H9 (cell line): ENCODE measurements around the gene OAS1. TPM values are rescaled to one million over a fixed set of nuclear protein-coding genes. Genes with fewer than 3 reads are reported as not detected.
"Not testable (repeated sequence)": the region's sequence is repeated elsewhere in the genome, so short reads cannot be mapped to it uniquely, and the experiment has no call there.

ENCODE experiments used
- DNase-seq: peaks from one replicate; pipeline ENCODE4 v3.0.0-alpha.2; 2017
- H2AFZ ChIP-seq: one replicate; pipeline ENCODE4 v1.6.1; 2013; ENCODE audit warnings: mild to moderate bottlenecking, low read length, control low read depth, moderate library complexity
- H2AK5ac ChIP-seq: 2 replicates; pipeline ENCODE4 v1.6.1; 2013; ENCODE audit warnings: low read length, control low read depth, mixed read lengths; ENCODE audit not compliant: insufficient read length
- H2BK120ac ChIP-seq: one replicate; pipeline ENCODE4 v1.6.1; 2013; ENCODE audit warnings: low read depth, mild to moderate bottlenecking, low read length, control low read depth, inconsistent platforms; ENCODE audit not compliant: poor library complexity, severe bottlenecking
- H2BK12ac ChIP-seq: 2 replicates; pipeline ENCODE4 v1.6.1; 2013; ENCODE audit warnings: low read length, control low read depth, mixed read lengths, low read depth; ENCODE audit not compliant: insufficient read length
- H2BK15ac ChIP-seq: 2 replicates; pipeline ENCODE4 v1.6.1; 2013; ENCODE audit warnings: low read depth, low read length, control low read depth
- H2BK20ac ChIP-seq: one replicate; pipeline ENCODE4 v1.6.1; 2013; ENCODE audit warnings: low read depth, mild to moderate bottlenecking, low read length, control low read depth, inconsistent platforms; ENCODE audit not compliant: poor library complexity, severe bottlenecking
- H2BK5ac ChIP-seq: 2 replicates; pipeline ENCODE4 v1.6.1; 2013; ENCODE audit warnings: low read length, control low read depth, mixed read lengths; ENCODE audit not compliant: insufficient read length
- H3K14ac ChIP-seq: 2 replicates; pipeline ENCODE4 v1.6.1; 2013; ENCODE audit warnings: low read length, control low read depth; ENCODE audit not compliant: insufficient read depth
- H3K18ac ChIP-seq: 2 replicates; pipeline ENCODE4 v1.6.1; 2013; ENCODE audit warnings: low read depth, mild to moderate bottlenecking, mixed read lengths, low read length, control low read depth; ENCODE audit not compliant: insufficient read length
- H3K23ac ChIP-seq: 2 replicates; pipeline ENCODE4 v1.6.1; 2013; ENCODE audit warnings: low read length, control low read depth, mixed read lengths, low read depth; ENCODE audit not compliant: insufficient read length
- H3K23me2 ChIP-seq: 2 replicates; pipeline ENCODE4 v1.6.1; 2013; ENCODE audit warnings: low read depth, mild to moderate bottlenecking, mixed read lengths, low read length, control low read depth; ENCODE audit not compliant: insufficient read length, poor library complexity, severe bottlenecking
- H3K27ac ChIP-seq: 2 replicates; pipeline ENCODE4 v1.5.1; 2013; ENCODE audit warnings: low read length, control low read depth, mixed read lengths, low read depth; ENCODE audit not compliant: insufficient read length
- H3K27me3 ChIP-seq: 2 replicates; pipeline ENCODE4 v1.6.1; 2013; ENCODE audit warnings: low read length, control low read depth, inconsistent platforms; ENCODE audit not compliant: insufficient read depth
- H3K4ac ChIP-seq: 2 replicates; pipeline ENCODE4 v1.6.1; 2013; ENCODE audit warnings: low read depth, mild to moderate bottlenecking, control low read depth, inconsistent platforms, low read length, moderate library complexity
- H3K4me1 ChIP-seq: 2 replicates; pipeline ENCODE4 v1.6.1; 2013; ENCODE audit warnings: low read length, control low read depth, inconsistent platforms; ENCODE audit not compliant: insufficient read depth
- H3K4me2 ChIP-seq: 2 replicates; pipeline ENCODE4 v1.6.1; 2013; ENCODE audit warnings: low read length, control low read depth, mixed read lengths; ENCODE audit not compliant: insufficient read length, insufficient read depth
- H3K56ac ChIP-seq: 2 replicates; pipeline ENCODE4 v1.6.1; 2013; ENCODE audit warnings: low read depth, mild to moderate bottlenecking, mixed read lengths, low read length, control low read depth; ENCODE audit not compliant: insufficient read length
- H3K79me1 ChIP-seq: 2 replicates; pipeline ENCODE4 v1.6.1; 2013; ENCODE audit warnings: low read depth, mild to moderate bottlenecking, moderate library complexity, low read length, control low read depth, inconsistent platforms; ENCODE audit not compliant: insufficient read depth, poor library complexity, severe bottlenecking
- H3K79me2 ChIP-seq: 2 replicates; pipeline ENCODE4 v1.6.1; 2013; ENCODE audit warnings: low read length, control low read depth, inconsistent platforms; ENCODE audit not compliant: insufficient read depth
- H3K9ac ChIP-seq: 2 replicates; pipeline ENCODE4 v1.6.1; 2013; ENCODE audit warnings: low read length, control low read depth, mixed read lengths; ENCODE audit not compliant: insufficient read length; ENCODE audit errors: extremely low read depth
- H3K9me3 ChIP-seq: one replicate; pipeline ENCODE4 v1.6.1; 2013; ENCODE audit warnings: low read depth, low read length, inconsistent platforms; ENCODE audit not compliant: control insufficient read depth
- H3T11ph ChIP-seq: one replicate; pipeline ENCODE4 v1.6.1; 2013; ENCODE audit warnings: mild to moderate bottlenecking, low read length, control low read depth, inconsistent platforms
- H4K20me1 ChIP-seq: one replicate; pipeline ENCODE4 v1.6.1; 2013; ENCODE audit not compliant: control insufficient read depth, insufficient read length, insufficient read depth
- H4K5ac ChIP-seq: 2 replicates; pipeline ENCODE4 v1.6.1; 2013; ENCODE audit warnings: low read depth, mild to moderate bottlenecking, mixed read lengths, low read length, control low read depth; ENCODE audit not compliant: insufficient read length
- H4K8ac ChIP-seq: replicated peaks from 2 replicates; pipeline ENCODE4 v1.6.1; 2013; ENCODE audit warnings: low read length, control low read depth, mixed read lengths, low read depth; ENCODE audit not compliant: insufficient read length
- H4K91ac ChIP-seq: 2 replicates; pipeline ENCODE4 v1.6.1; 2013; ENCODE audit warnings: low read depth, mild to moderate bottlenecking, moderate library complexity, mixed read lengths, low read length, control low read depth; ENCODE audit not compliant: insufficient read length
- H3K27ac Mint-ChIP-seq, 3 experiments: 2 replicates in 2 of 3; 3 replicates in 1 of 3; pipeline ENCODE4 v1.8.0; 2020 to 2021; ENCODE audit warnings: mixed read lengths in 3 of 3, mild to moderate bottlenecking in 1 of 3, moderate library complexity in 1 of 3
- H3K27me3 Mint-ChIP-seq: 2 replicates; pipeline ENCODE4 v1.8.0; 2021; ENCODE audit warnings: low read depth, mild to moderate bottlenecking, moderate library complexity, mixed read lengths
- H3K36me3 Mint-ChIP-seq, 3 experiments: 2 replicates in 2 of 3; 3 replicates in 1 of 3; pipeline ENCODE4 v1.8.0; 2020 to 2021; ENCODE audit warnings: low read depth in 3 of 3, mixed read lengths in 3 of 3; ENCODE audit not compliant: insufficient read depth in 1 of 3
- H3K4me1 Mint-ChIP-seq, 2 experiments: 2 replicates each; pipeline ENCODE4 v1.8.0; 2020; ENCODE audit warnings: mixed read lengths in 2 of 2
- H3K4me3 Mint-ChIP-seq, 2 experiments: 2 replicates in 1 of 2; 3 replicates in 1 of 2; pipeline ENCODE4 v1.8.0; 2020 to 2021; ENCODE audit warnings: mild to moderate bottlenecking in 2 of 2, mixed read lengths in 2 of 2, moderate library complexity in 1 of 2
- H3K9me3 Mint-ChIP-seq, 2 experiments: 2 replicates in 1 of 2; 3 replicates in 1 of 2; pipeline ENCODE4 v1.8.0; 2020; ENCODE audit warnings: mild to moderate bottlenecking in 2 of 2, mixed read lengths in 2 of 2, moderate library complexity in 1 of 2
- WGBS: extraction: QIAGEN DNeasy Blood & Tissue Kit; methylation state at CpG from one replicate; pipeline ENCODE4 v1.1.7; 2013; ENCODE audit warnings: missing lambda C conversion rate, low lambda C conversion rate, mixed read lengths; ENCODE audit not compliant: insufficient read length; ENCODE audit errors: extremely low coverage; 5-methylcytosine and 5-hydroxymethylcytosine counted together
- total RNA-seq: library from RNA; stranded (reverse); gene quantifications from 2 replicates; pipeline ENCODE4 v1.2.1, GENCODE V29; 2021
- TF ChIP-seq, protein P1 (sequence below): fragments of 200-600 bp; sonication (generic); conservative IDR thresholded peaks from 3 replicates; pipeline ENCODE4 v1.8.0; 2021; ENCODE audit warnings: antibody characterized with exemption, mild to moderate bottlenecking

OAS1 gene
- total RNA-seq, 1 experiment from 2014 or later: not detected

DNA sequence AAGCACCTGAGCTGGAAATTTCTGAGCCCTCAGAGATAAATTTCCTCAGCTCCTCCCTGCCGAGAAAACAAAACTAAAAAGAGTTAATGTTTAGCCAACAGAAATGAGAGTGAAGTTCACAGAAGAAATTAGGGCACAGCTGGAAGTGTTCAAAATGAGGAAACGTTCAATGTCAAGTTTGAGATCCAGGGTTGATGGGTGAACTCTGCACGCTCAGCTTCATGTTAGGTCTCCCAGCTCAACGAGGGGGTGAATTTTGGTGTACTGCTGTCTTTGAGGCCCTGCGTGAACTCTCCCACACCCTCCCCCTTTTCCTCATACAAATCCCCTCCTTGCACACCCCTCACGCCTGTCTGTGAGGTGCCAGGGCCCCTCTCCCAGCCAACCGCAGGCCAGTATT is 18.2 kb downstream of the OAS1 start:
- peaks cover 45% of the 10 kb centered on the region for H3K27me3 Mint-ChIP-seq
- WGBS: no CpG with 5 or more reads among the region's 7 CpGs

GRCh38 chr12:112926416-112927033 is 19.8 kb downstream of the OAS1 start:
- H2BK120ac ChIP-seq, H2AK5ac ChIP-seq, H3K18ac ChIP-seq, H3K4ac ChIP-seq, H3K27ac ChIP-seq, H3K79me2 ChIP-seq, DNase-seq, H4K8ac ChIP-seq, H2BK15ac ChIP-seq, H3K27me3 ChIP-seq, H3K14ac ChIP-seq, H3K4me2 ChIP-seq, H3K9me3 ChIP-seq, H2BK5ac ChIP-seq, H2BK20ac ChIP-seq, H3K79me1 ChIP-seq, H2BK12ac ChIP-seq, H4K91ac ChIP-seq, H2AFZ ChIP-seq, H4K5ac ChIP-seq, H3T11ph ChIP-seq, H3K9ac ChIP-seq, H3K4me3 Mint-ChIP-seq, H3K4me1 ChIP-seq, H4K20me1 ChIP-seq, H3K56ac ChIP-seq, H3K23ac ChIP-seq, H3K23me2 ChIP-seq, H3K4me1 Mint-ChIP-seq: not testable (repeated sequence)
- WGBS: no CpG with 5 or more reads among the region's 7 CpGs
- Mint-ChIP-seq H3K9me3 (peaks cover 22% of the 10 kb centered on the region in 2 experiments), H3K27me3 (peaks cover 33% of the 10 kb centered on the region), H3K27ac (peak overlapping the region in 2 of 3 experiments; percentile 26 to 65; a peak in 2 of 7 replicates), H3K36me3 (peaks cover 0 to 14% (median 9%) of the 10 kb centered on the region in 3 experiments; a peak in 4 of 7 replicates)

More for the DNA sequence above, 18.2 kb downstream of the OAS1 start:
- Histone ChIP-seq H3K18ac (no peak overlapping the region), H3K79me2 (no peaks in the 10 kb centered on the region), H2AFZ (no peak overlapping the region), H2BK20ac (no peak overlapping the region), H3K4ac (no peak overlapping the region), H3K79me1 (no peaks in the 10 kb centered on the region), H4K8ac (no peak overlapping the region), H4K91ac (no peak overlapping the region), H3K9me3 (no peaks in the 10 kb centered on the region), H3T11ph (no peak overlapping the region), H3K23me2 (no peaks in the 10 kb centered on the region), H3K14ac (no peak overlapping the region), H3K23ac (no peak overlapping the region), H3K27ac (no peak overlapping the region), H4K20me1 (no peaks in the 10 kb centered on the region), H2BK12ac (no peak overlapping the region), H3K56ac (no peak overlapping the region), H2BK120ac (no peak overlapping the region), H2AK5ac (no peak overlapping the region), H3K4me2 (no peak overlapping the region), H3K9ac (no peak overlapping the region), H2BK15ac (no peak overlapping the region), H2BK5ac (no peak overlapping the region), H3K27me3 (no peaks in the 10 kb centered on the region), H3K4me1 (no peaks in the 10 kb centered on the region), H4K5ac (no peak overlapping the region)
- H3K9me3 Mint-ChIP-seq: peaks cover 20 to 21% of the 10 kb centered on the region in 2 experiments
- no peak overlapping the region; a peak in 1 of 7 replicates for H3K27ac Mint-ChIP-seq
- peaks cover 0 to 14% (median 9%) of the 10 kb centered on the region in 3 experiments; a peak in 4 of 7 replicates for H3K36me3 Mint-ChIP-seq
- peaks cover 3% of the 10 kb centered on the region in 2 experiments; a peak in 2 of 4 replicates for H3K4me1 Mint-ChIP-seq
- TF ChIP-seq, protein P1, sequence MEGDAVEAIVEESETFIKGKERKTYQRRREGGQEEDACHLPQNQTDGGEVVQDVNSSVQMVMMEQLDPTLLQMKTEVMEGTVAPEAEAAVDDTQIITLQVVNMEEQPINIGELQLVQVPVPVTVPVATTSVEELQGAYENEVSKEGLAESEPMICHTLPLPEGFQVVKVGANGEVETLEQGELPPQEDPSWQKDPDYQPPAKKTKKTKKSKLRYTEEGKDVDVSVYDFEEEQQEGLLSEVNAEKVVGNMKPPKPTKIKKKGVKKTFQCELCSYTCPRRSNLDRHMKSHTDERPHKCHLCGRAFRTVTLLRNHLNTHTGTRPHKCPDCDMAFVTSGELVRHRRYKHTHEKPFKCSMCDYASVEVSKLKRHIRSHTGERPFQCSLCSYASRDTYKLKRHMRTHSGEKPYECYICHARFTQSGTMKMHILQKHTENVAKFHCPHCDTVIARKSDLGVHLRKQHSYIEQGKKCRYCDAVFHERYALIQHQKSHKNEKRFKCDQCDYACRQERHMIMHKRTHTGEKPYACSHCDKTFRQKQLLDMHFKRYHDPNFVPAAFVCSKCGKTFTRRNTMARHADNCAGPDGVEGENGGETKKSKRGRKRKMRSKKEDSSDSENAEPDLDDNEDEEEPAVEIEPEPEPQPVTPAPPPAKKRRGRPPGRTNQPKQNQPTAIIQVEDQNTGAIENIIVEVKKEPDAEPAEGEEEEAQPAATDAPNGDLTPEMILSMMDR: no peak
- no peak overlapping the region for H3K4me3 Mint-ChIP-seq
- DNase-seq: no peak
